DMS53 treated with DMSO at 0.1 percent for 48 hours (cell line): ENCODE data around the gene TMEM250.

Source experiments
- DNase-seq: peaks from one replicate; lab custom pipeline; 2025; ENCODE audit not compliant: unreplicated experiment; lab: John Stamatoyannopoulos, UW

The TMEM250 gene

DNA sequence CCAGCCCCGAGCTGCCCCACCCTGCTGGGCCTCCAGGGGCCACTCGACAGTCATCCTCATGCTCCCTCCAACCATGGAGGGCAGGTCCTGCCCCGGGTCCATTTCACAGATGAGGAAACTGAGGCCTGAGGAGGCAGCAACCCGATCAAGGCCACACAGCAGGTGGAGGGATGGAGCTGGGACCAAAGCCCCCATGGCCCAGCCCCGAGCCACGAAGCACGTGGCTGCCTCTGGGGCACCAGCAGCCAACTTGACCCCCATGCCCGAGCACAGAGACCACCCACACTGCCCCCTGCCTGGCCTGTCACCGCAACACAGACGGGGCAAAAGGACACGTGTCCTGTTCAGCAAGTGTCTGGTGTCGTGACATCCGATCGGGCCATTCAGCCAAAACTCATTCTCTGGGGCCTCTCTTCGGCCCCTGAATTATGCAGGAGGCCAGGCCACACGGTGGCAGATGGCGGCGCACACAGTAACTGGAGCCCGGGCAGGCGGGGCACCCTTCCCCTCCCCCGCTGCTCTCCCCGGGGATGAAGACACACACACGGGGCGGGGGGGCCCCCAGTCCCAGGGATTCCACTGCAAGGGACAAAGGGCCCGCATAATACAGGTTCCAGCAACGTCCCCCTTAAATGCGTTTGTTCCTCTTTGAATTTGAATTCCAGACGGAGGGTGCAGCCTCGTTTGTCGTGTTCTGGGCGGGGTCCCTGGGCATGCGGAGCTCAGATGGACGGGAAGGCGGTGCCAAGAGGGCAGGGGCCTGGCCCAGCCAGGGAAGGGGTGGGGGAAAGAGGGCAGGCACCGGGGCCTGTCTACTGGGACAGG lies 29.4 kb upstream of the TMEM250 start:
- DNase-seq = no peak

DNA sequence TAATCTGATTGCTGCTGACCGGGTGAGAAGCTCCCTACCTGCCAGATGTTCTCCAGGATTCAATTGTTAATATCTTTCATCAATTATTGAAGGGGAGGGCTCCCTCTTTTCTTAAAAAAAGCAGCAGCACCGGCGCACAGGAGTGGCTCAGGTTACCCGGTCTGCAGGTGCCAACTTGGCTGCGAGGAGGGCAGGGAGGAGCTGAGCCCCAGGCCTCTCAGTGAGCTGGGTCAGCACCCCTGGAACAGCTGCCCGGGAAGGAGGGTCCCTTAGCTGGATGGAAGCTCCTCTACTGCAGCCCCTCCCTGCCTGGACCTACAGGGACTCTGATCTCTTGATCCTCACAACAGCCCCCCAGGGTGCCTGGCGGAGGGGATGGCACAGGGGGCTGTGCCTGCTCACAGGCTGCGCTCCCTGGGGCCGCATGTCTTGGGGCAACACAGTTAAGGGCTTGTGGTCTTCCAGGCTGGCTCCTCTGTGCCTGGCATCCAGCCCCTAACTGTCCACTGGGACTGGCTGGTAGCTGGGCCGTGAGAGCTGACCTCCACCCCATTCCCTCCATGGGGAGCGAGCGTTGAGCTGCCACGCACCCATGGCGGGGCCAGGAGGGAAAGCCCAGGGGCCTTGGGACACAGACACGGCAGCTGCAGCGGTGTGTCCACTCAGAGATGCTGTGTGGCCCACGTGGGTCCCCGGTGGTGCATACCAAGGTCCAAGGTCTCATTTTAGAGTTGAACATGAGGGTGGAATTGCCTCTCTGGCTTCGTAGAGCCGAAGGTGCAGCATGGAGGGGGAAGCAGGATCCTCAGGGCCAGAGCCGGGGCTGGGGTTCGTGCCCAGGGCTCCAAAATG lies 28.6 kb upstream of the TMEM250 start:
- no peak for DNase-seq

DNA sequence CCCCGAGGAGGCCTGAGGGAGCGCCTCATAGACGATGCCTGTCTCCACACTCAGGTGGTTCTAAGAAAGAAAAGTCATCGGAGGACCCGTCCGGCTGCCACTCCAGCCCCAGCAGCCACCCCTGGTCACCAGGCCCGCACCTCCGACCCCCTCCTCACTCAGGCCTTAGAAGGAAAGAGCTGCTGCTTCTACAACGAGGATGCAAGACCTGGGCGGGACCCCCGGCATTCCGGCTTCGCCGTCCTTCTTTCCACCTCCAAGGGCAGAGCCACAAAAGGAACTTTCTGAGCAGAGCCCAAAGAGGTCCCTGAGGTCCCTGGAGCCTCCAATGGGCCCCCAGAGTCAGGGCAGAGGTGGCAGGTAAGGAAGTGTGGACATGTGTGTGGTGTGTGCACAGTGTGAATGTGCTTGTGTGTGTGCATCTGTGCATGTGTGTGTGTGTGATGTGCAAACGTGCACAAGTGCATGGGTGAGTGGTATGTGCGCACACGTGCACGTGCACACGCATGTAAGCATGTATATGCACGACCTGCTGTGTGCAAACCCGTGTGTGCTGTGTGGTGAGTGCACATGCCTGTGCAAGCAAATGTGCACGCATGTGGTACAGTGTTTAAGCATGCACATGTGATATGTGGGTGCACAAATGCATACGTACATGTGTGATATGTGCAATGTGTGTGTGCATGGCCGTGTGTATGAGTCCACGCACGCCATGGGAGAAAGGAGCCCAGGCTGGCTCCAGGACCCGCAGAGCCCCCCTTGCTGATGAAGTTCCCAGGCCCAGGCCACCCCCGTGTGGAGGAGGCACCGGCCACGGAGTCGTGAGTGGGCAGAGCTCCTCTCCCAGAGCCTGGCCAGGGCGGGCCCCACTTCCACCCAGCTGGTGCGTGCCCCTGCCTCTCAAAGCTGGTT lies 27.7 kb upstream of the TMEM250 start:
- no peak for DNase-seq

DNA sequence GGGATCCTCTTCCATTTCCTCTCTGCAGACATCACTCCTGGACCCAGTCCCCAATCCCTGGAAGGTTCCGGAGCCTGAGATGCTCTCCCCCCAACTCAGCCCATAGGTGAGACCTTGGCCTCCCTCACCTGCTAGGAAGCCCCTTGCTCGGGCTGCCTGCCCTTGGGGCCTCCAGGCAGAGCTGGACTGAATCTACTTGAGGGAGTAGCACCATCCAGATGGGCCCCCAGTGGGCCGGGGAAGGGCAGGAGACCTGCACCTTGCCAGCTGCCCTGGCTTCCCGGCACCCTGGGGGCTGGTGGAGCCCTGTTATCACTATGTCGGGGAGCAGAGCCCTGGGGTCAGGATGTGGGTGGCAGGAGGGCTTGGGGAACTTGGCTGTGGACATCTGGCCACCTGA lies 26.9 kb upstream of the TMEM250 start:
- no peak for DNase-seq

DNA sequence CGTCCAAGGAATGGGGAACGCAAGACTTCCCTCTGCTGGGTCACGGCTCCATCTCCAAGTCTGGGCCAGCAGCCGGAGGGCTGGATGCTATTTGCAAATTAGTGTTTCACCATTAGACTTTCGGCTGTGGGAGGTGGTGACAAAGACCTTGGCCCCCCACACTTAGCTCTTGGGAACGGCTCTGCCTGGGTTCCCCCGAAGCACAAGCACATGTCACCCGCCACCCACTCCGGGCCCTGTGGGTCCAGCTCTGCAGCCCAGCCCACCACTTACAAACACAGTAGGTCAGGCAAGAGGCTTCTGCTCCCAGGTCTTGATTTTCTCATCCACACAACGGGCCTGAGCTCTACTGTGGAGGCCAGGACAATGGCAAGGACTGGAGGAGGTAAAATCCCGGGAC lies 25.8 kb upstream of the TMEM250 start:
- DNase-seq = no peak

DNA sequence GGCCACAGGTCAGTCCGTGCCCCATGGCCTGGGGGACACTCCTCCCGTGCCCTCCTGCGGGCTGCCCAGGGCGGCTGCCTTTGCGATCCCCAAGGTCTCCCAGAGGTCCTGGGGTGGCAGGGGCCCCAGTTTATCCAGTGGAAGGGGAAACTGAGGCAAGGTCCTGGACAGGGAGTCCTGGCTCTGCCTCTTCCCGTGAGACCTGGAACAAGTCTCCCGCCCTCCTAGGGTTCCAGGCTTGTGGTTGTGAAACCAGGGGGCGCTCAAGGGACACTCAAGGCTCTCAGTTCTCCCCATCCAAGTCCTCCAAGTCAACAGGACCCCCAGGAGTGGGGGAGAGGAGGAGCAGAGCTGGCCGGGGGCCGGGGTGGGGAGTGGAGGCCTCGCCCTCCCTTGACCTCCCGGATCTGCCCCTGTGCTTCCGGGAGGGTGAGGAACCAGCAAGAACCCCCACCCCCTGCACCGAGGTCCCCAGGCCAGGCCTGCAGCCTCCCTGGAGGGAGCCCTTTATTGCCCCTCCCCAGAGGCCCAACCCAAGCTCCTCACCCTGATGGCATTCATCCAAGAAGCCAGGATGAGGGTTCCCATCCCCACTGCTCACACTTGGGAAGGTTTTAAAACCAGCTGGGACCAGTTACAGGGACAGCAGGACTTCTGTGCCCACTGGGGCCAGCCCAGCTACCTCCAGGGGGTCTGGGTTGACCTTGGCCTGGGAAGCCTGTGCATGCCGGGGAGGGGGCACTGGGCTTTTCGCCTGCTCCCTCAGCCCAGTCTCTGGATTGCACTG lies 24.7 kb upstream of the TMEM250 start:
- no peak for DNase-seq

DNA sequence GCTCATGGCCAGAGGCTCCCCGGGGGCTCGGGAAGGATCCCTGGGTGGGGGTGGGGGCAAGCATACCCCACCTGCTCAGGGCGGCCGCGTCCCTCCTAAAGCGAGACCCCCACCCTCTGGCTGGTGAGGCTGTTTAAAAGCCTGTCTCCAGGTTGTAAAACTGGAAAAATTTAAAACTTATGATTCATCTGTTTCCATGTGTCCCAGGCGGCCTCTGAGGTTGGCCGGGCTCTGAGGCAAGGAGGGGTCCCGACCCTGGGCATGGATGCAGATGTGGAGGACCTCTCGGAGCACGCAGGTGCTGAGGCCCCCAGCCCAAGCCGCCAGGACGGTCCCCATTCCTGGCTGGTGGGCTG lies 24.2 kb upstream of the TMEM250 start:
- DNase-seq = no peak

DNA sequence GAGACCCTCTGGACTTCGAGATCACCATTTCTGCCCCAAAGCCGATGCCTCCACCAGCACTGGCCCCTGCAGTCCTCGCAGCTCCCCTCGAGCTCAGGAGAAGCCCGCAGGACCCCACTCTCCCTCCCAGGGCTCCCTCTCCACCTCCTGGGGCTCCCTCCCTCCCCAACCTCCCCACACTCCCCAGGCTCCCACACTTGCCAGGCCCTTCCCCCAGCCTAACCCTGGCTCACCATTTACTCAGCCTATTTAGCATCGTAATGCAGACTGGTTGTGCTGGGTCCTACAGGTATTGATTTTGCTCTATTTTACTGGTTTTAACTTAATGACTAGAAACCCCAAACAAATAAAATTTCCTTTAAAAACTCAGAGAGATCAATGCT lies 23.7 kb upstream of the TMEM250 start:
- DNase-seq = no peak

DNA sequence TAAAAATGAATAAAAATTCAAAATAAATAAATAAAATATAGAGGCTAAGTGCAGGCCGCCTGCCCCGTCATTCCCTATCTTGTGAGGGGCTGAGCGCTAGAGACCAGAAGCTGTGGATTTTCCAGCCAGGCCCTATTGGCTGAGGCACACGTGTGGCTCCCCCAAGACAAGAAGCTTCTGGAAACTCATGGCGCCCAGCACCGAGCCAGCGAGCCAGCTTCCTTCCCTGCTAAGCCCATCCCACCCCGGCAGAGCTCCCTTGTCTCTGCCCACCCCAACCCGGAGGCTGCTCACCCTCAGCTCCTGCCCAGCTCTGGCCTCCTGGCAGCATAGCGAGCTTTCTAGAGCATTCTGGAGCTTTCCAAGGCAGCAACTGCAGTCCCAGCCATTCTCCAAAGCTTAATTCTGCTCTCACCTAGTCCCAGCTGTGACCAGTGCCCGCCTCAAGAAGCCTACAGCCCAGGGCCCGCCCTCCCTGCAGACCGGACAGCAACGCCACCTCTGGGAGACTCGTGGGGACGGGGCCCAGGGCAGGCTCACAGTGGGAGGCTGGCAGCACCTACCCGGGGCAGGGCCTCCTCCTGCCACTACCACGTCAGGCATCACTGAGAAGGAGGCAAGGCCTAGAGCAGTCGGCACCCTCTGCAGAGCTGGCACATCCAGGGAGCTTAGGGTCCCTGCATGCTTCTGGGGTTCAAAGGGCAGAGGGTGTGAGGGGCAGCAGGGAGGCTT lies 23.2 kb upstream of the TMEM250 start:
- no peak for DNase-seq

DNA sequence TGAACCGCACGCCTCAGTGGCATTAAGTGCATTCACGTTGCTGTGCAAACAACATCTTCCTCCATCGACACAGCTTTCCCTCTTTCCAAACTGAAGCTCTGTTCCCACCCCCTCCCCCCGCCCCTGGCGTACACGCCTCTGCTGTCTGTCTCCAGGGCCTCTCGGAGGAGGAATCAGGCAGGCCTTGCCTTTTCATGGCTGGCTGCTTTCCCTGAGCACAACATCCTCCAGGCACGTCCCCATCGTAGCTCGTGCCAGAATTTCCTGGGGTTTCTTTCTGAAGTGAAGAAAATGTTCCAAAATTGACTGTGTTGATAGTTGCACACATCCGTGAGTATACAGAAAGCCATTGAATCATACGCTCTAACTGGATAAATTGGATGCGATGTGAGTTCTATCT lies 22.3 kb upstream of the TMEM250 start:
- no peak for DNase-seq

DNA sequence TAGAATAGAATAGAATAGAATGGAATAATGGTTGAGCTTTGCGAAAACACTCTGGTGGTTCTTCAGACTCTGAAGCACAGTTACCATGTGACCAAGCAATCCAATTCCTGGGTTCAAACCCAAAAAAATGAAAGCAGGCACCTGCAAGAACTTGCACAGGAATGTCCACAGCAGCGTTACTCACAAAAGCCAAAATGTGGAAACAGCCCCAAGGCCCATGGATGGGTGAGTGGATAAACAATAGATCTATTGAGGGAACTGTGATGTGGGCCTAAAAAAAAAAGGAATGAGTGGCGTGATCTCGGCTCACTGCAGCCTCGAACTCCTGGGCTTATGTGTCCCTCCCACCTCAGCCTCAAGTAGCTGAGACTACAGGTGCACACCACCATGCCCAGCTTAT lies 21.4 kb upstream of the TMEM250 start:
- no peak for DNase-seq

DNA sequence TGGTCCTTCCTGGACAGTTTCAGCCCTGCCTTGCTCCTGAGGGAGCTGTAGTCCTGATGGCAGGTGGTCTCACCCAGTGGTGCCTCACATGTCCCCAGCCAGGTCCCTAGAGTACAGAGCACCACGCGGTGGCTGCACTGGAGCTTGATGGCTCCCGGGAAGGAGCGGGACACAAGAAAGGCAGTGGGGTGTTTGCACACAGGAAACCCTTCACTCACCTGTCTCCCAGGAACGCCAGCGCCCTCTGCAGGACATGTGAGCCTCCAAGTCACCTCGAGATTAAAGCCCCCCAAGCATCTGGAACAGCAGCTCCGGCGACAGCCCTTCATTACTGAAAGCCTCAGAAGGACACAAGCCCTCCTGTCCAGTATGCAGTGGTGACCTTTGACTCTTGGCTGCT lies 19.9 kb upstream of the TMEM250 start:
- peak; percentile 22 for DNase-seq

DNA sequence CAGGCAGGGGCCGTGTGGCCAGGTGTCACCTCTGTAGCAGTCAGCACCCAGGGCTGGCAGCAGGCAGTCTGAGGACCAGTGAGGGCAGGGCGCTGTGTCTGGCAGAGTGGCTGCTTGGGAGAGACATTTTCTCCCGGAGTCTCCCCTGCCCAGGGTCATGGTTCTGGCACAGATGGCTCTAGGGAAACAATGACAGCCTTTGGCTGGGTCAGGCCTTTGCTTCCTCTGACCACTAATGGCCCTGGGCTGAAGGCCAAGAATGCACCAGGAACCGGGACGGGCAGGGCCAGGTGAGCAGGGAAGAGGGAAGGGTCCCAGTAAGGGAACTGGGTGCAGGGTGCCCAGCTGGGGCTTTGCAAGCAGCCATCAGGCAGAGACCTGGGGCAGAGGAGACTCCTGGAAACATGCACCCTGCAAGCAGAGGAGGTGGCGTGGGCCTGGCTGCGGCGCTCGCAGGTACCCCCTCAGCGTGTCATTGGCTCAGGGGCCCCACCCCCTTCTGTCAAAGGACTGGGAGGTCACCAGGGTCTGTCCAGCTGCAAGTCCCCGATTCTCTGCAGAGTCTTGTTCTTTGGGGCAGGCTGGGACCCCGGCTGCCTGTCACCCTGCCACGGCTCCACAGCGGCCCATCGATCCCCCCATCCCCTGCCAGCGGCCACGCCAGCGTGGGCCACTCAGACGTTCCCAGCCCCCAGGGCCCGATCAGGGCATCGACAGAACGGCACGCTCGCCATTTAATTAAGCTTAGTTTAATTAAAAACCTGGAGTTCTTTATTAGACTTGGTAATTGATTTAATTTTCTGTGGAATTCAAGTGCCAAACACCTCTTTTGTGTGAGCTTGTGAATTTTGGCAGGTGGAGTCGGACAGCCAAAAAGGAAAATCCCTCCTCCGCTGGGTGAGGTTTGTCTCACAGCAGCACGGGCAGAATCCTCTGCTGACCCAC lies 18.9 kb upstream of the TMEM250 start:
- DNase-seq = no peak

DNA sequence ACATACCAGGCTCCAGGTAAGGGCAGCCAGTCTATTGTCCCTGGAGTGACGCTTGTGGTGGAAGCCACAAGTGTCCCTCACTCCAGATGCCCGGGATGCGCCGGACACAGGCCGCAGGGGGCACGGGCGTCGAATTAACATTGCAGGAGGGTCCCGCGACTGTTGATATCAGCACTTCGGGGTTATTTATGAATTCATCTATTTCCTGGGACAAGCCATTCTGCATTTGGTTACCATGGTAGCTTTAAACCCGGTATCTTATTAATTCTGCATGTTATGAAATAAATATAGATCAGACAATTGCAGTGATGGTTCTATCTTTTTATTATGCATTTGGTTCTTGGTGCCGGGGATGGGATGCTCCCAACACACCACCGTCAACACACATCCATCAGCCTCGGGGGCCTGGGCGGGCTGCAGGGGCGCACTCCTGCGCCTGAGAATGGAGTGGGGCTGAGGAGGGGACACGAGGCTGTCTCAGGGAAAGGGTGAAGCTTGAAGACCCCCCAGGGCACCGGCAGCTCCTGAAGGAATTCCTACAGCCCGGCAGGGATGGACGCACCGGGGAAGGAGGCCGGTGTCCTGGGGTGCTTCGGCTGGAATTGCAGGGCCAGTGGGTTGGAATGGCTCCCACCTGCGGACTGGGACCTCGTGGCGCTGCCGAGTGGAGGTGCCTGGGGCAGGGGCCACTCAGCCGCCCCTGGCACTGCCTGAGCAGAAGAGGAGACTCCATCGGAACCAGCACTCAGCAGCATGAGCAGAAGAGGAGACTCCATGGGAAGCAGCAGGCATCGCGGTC lies 17.7 kb upstream of the TMEM250 start:
- DNase-seq = no peak

DNA sequence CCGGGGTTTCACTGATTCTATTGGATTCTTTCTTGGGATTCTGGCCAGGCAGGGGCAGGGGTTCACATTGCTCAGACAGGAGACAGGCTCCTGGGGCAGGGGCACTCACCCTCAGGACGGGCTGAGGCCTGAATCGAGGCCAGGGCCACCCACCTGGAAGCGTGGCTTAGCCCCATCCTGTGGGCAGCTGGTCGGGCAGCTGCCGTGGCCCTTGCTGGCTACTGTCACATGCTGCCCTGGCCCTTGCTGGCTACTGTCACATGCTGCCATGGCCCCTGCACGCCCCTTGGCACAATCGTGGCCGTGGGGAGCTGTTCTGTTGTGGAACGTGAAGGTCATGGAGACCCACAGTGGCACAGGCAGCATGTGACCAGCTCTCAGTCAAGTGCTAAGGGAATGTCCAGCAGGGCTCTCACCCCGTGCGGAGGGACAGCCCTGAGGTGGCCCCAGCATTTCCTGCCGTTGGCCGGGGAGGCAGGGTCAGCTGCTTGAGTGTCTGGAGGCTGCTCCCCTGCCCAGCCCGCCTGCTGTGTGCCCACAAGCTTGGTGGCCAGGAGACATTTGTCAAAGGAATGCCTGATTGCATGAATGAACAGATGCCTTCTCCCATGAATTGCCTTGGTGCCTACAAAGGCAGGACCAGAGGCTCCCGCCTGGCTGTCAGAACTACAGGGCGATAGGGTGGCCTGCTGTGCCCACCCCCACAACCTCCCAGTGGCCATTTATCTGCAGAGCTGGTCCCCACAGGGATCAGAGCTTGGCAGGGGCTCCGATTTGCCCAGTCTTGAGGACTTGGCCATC lies 16.9 kb upstream of the TMEM250 start:
- DNase-seq = no peak

DNA sequence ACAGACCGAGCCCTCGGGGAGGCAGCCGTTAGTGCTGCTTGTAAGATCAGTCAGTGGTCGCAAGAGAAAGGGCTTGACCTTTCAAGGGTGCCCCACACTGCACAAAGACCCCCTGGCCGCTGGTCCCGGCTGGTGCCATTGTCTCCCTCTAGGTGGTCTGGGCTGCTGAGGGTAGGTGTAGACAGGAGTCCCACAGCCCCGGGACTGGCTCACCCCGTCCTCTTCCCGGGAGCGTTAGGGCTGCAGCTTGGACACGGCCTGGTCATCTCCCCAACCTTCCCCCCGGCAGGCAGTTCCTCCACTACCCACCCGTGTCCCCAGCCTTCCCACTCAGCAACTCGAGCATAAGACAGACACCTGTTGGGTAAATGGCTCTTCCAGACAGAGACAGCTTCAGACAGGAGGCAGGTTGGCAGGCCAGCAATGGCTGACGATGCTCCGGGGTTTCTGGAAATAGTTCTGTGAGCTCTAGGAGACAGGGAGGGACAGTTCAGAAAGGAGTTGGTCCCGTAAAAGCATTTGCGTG lies 15.3 kb upstream of the TMEM250 start:
- no peak for DNase-seq
